ENCODE data around the gene KLHL13.

The KLHL13 gene

DNA sequence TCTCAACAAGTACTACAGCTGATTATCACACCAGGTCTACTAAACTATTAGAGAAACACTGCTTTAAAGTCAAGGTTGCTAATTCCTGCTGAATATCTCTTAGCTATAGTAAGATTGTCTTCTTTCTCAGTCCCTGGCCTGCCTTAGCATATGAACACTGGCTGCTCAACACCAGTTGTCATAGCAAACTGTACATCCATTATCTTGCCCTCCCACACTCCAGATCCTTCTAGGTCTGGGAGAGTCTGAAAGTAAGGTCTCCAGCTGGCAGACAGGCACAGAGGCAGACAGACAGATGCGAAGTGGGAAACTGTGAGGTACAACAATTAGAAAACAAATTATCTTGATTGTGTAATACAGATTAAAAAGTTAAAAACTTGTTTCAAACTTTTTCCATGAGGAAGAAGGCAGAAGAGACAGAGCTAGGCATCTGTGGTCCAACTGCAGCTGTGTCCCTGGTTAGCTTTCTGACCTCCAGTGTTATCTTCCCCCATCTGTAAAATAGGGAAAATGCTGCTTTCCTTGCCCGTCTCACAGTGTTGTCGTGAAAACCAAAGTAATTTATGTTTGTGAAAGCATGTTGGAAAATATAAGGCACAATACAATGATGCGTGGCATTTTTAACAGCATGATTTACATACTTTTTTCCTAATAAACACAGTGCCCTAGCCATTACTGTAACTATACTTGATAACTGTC, 133.8 kb downstream of the KLHL13 start:
- TF ChIP-seq CTCF (IDR thresholded peaks at IDR 0.05; ENCODE audit: insufficient read depth, low read depth, low read length, missing control alignments): no peak
- no peak for DNase-seq (ENCODE audit: low read depth)
- no peak overlapping the region for H3K4me3 ChIP-seq (ENCODE audit: low read depth, low read length)

GRCh38 chrX:117978402-117978801, 138.2 kb downstream of the KLHL13 start:
- H3K4me3 ChIP-seq (ENCODE audit: low read depth, low read length): no peak overlapping the region
- no peak for TF ChIP-seq CTCF (IDR thresholded peaks at IDR 0.05; ENCODE audit: insufficient read depth, low read depth, low read length, missing control alignments)
- DNase-seq (ENCODE audit: low read depth): no peak

GRCh38 chrX:117977526-117977925, 139.1 kb downstream of the KLHL13 start:
- TF ChIP-seq CTCF (IDR thresholded peaks at IDR 0.05; ENCODE audit: insufficient read depth, low read depth, low read length, missing control alignments): no peak
- no peak overlapping the region for H3K4me3 ChIP-seq (ENCODE audit: low read depth, low read length)
- DNase-seq (ENCODE audit: low read depth): no peak

- H3K4me3 ChIP-seq (ENCODE audit: low read depth, low read length): peak overlapping the region; percentile 11; the same call in 1 of the 2 replicates
- TF ChIP-seq CTCF (IDR thresholded peaks at IDR 0.05; ENCODE audit: insufficient read depth, low read depth, low read length, missing control alignments): no peak
- DNase-seq (ENCODE audit: low read depth): no peak
Observed at GRCh38 chrX:117973110-117973807, 143.4 kb downstream of the KLHL13 start.

DNA sequence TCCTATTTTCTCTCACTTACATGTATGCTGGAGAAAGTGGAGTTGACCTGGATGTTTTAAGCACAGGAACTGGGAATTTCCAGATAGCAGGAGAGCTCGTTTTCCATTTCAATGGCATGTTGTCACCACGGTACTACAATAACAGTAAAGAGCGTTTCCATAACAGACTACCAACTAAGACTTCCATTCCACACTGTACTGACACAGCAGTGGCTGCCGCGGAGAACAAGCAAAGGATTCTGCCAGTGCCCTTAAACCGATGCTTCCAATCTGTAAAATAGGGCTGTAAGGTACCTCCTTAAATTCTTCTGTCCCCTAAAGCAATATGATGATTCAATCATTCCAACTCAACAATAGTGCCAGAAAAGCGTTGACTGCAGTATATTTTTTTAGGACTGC, 143.9 kb downstream of the KLHL13 start:
- H3K4me3 ChIP-seq (ENCODE audit: low read depth, low read length): no peak overlapping the region
- TF ChIP-seq CTCF (IDR thresholded peaks at IDR 0.05; ENCODE audit: insufficient read depth, low read depth, low read length, missing control alignments): no peak
- DNase-seq (ENCODE audit: low read depth): no peak

GRCh38 chrX:117969782-117970181, 146.8 kb downstream of the KLHL13 start:
- DNase-seq (ENCODE audit: low read depth): no peak
- H3K4me3 ChIP-seq (ENCODE audit: low read depth, low read length): no peak overlapping the region

More at GRCh38 chrX:117969782-117970181, 146.8 kb downstream of the KLHL13 start:
- TF ChIP-seq CTCF (IDR thresholded peaks at IDR 0.05; ENCODE audit: insufficient read depth, low read depth, low read length, missing control alignments): no peak
